Urothelium cell line (cell line): ENCODE measurements around the gene TMPRSS4.

Experiments
- DNase-seq: peaks from one replicate; pipeline ENCODE4 v3.0.0; 2011; ENCODE audit warnings: low spot score, mixed read lengths
- FAIRE-seq: peaks from 2 replicates; lab custom pipeline; 2011; peaks lifted over from hg19 to GRCh38; lab: Jason Lieb, UNC

Gene TMPRSS4

GRCh38 chr11:118151431-118151830 lies 74.6 kb downstream of the TMPRSS4 start:
- FAIRE-seq = no peak
- no peak for DNase-seq

GRCh38 chr11:118152020-118152551 lies 75.2 kb downstream of the TMPRSS4 start:
- DNase-seq = no peak
- no peak for FAIRE-seq

- DNase-seq (peak; percentile 83), FAIRE-seq (no peak)
These were observed 75.9 kb downstream of the TMPRSS4 start, which contains the start of gene SCN4B for GRCh38 chr11:118152552-118153471. Gene SCN4B (minus strand): TSS chr11:118152823. CDS start chr11:118152673, 150 bp downstream.

- FAIRE-seq = no peak
These were observed 76.6 kb downstream of the TMPRSS4 start for GRCh38 chr11:118153516-118153915.

GRCh38 chr11:118153976-118154375 lies 77.1 kb downstream of the TMPRSS4 start:
- no peak for DNase-seq
- no peak for FAIRE-seq

More at GRCh38 chr11:118153516-118153915, 76.6 kb downstream of the TMPRSS4 start:
- no peak for DNase-seq

- DNase-seq (no peak), FAIRE-seq (no peak)
These were observed 77.8 kb downstream of the TMPRSS4 start for GRCh38 chr11:118154641-118155040.

- FAIRE-seq (no peak), DNase-seq (no peak)
These were observed 79.1 kb downstream of the TMPRSS4 start for GRCh38 chr11:118155776-118156530.

GRCh38 chr11:118156531-118157185 lies 79.8 kb downstream of the TMPRSS4 start:
- FAIRE-seq = no peak
- peak; percentile 59 for DNase-seq

- DNase-seq (no peak), FAIRE-seq (no peak)
These were observed 80.5 kb downstream of the TMPRSS4 start for GRCh38 chr11:118157186-118157895.

- FAIRE-seq = no peak
- DNase-seq = no peak
These were observed 84.9 kb downstream of the TMPRSS4 start for GRCh38 chr11:118161786-118162185.

GRCh38 chr11:118162846-118163245 lies 86.0 kb downstream of the TMPRSS4 start:
- FAIRE-seq = no peak
- DNase-seq = no peak

- FAIRE-seq = no peak
These were observed 86.6 kb downstream of the TMPRSS4 start for GRCh38 chr11:118163494-118163893.

GRCh38 chr11:118164885-118165284 lies 88.0 kb downstream of the TMPRSS4 start:
- FAIRE-seq (no peak), DNase-seq (no peak)

More at GRCh38 chr11:118163494-118163893, 86.6 kb downstream of the TMPRSS4 start:
- DNase-seq = no peak

GRCh38 chr11:118166641-118167040 lies 89.8 kb downstream of the TMPRSS4 start:
- FAIRE-seq = no peak
- DNase-seq = no peak

- no peak for FAIRE-seq
- DNase-seq = no peak
These were observed 90.4 kb downstream of the TMPRSS4 start for GRCh38 chr11:118167253-118167652.

- DNase-seq (no peak), FAIRE-seq (no peak)
These were observed 91.0 kb downstream of the TMPRSS4 start for GRCh38 chr11:118167906-118168305.

GRCh38 chr11:118168316-118168715 lies 91.4 kb downstream of the TMPRSS4 start:
- DNase-seq = no peak
- no peak for FAIRE-seq

GRCh38 chr11:118168751-118169150 lies 91.9 kb downstream of the TMPRSS4 start:
- DNase-seq (no peak), FAIRE-seq (no peak)

GRCh38 chr11:118169300-118170140 lies 92.6 kb downstream of the TMPRSS4 start:
- FAIRE-seq = no peak
- no peak for DNase-seq
